Activated CD8-positive, alpha-beta T cell treated with anti-CD3 and anti-CD28 coated beads for 36 hours (primary cell): ENCODE data around the gene PGS1. TPM values are rescaled to one million over a fixed set of nuclear protein-coding genes. Genes with fewer than 3 reads are reported as not detected.

ENCODE experiments used
- ATAC-seq: fragments of 200-7000 bp; cut with Tn5 transposase; one replicate; pipeline ENCODE4 v1.10.0; 2021; ENCODE audit warnings: mild to moderate bottlenecking, moderate library complexity
- CTCF ChIA-PET: fragments of 350-600 bp; sonication (Branson Sonifier 250); formaldehyde crosslinking; loops from one replicate; lab custom pipeline; 2021; ENCODE audit warnings: antibody characterized with exemption; lab: Charles Lee
- POLR2A ChIA-PET: fragments of 350-600 bp; sonication (Branson Sonifier 250); formaldehyde crosslinking; loops from one replicate; lab custom pipeline; 2021; ENCODE audit warnings: antibody characterized with exemption; lab: Charles Lee
- DNase-seq: peaks from one replicate; pipeline ENCODE4 v3.0.0-alpha.2; 2020
- H3K27ac Mint-ChIP-seq: one replicate; pipeline ENCODE4 v1.8.0; 2021; ENCODE audit warnings: mild to moderate bottlenecking, mixed read lengths
- H3K27me3 Mint-ChIP-seq: one replicate; pipeline ENCODE4 v1.8.0; 2021; ENCODE audit warnings: mixed read lengths
- H3K36me3 Mint-ChIP-seq: one replicate; pipeline ENCODE4 v1.8.0; 2021; ENCODE audit warnings: low read depth, mixed read lengths
- H3K4me1 Mint-ChIP-seq: one replicate; pipeline ENCODE4 v1.8.0; 2021; ENCODE audit warnings: low read depth, mixed read lengths
- H3K4me3 Mint-ChIP-seq: one replicate; pipeline ENCODE4 v1.8.0; 2021; ENCODE audit warnings: mild to moderate bottlenecking, moderate library complexity, mixed read lengths
- H3K9me3 Mint-ChIP-seq: one replicate; pipeline ENCODE4 v1.8.0; 2021; ENCODE audit warnings: mixed read lengths
- CTCF ChIP-seq: fragments of 200-600 bp; IDR thresholded peaks from one replicate; pipeline ENCODE4 v1.8.0; 2022; ENCODE audit warnings: antibody characterized with exemption, mild to moderate bottlenecking
- intact Hi-C: fragments of 100-400 bp; cut with micrococcal nuclease; formaldehyde crosslinking; loops from one replicate; pipeline ENCODE4 v1.10.0; 2022
- total RNA-seq, 2 experiments: library from RNA; stranded (reverse); gene quantifications; one replicate each; pipeline ENCODE4 v1.2.3, GENCODE V29; 2021

The PGS1 gene
- total RNA-seq, 2 experiments from 2014 or later: 42.1 to 43.3 TPM

- CTCF ChIA-PET: no interaction called here
- ATAC-seq (no peak), DNase-seq (no peak)
- Mint-ChIP-seq H3K36me3 (peaks cover 65% of the 10 kb centered on the region), H3K27ac (no peak overlapping the region), H3K27me3 (no peaks in the 10 kb centered on the region), H3K4me1 (peaks cover 13% of the 10 kb centered on the region), H3K9me3 (no peaks in the 10 kb centered on the region), H3K4me3 (no peak overlapping the region)
- POLR2A ChIA-PET: interaction anchor here (0.7 kb wide), 1 partner anchor 19 kb away, joined by 3 read pairs; no protein-coding TSS in a partner anchor
- intact Hi-C loops: no loop called here
- no peak for TF ChIP-seq CTCF
These were observed 16.7 kb downstream of the PGS1 start for GRCh38 chr17:78395155-78395554.

- intact Hi-C loops: no loop called here
- ChIA-PET CTCF (interaction anchor here (1.1 to 1.3 kb wide), 2 partner anchors 16 to 25 kb away, joined by 3 to 6 read pairs; no protein-coding TSS in a partner anchor), POLR2A (interaction anchor here (0.9 to 1.1 kb wide), 3 partner anchors 14 to 18 kb away, joined by 3 to 5 read pairs (median 3); no protein-coding TSS in a partner anchor)
- peak overlapping the region; percentile 8 for H3K27ac Mint-ChIP-seq
- no peak for TF ChIP-seq CTCF
- DNase-seq: no peak
- H3K4me3 Mint-ChIP-seq: no peak overlapping the region
- peaks cover 4% of the 10 kb centered on the region for H3K4me1 Mint-ChIP-seq
- peaks cover 70% of the 10 kb centered on the region for H3K36me3 Mint-ChIP-seq
- no peaks in the 10 kb centered on the region for H3K27me3 Mint-ChIP-seq
- no peak for ATAC-seq
- no peaks in the 10 kb centered on the region for H3K9me3 Mint-ChIP-seq
These were observed 18.2 kb downstream of the PGS1 start for GRCh38 chr17:78396441-78397337.

DNA sequence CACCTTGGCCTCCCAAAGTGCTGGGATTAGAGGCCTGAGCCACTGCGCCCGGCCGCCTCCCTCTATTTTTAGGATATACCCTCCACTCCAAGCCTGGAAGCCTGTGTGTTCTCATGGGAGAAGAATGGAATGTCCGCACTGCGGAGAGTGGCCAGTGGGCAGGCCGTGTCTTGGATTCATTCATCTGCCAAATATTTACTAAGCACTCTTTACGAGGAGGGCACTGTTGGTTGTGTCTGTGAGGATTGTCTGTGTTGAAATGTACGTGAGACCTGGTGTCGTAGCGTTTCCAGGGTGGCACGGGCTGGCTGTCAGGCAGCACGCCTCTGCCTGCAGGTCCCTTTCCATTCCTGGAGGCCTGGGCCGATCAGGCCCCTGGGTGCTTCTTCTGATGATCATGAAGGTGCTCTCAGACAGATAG, 19.2 kb downstream of the PGS1 start:
- Mint-ChIP-seq H3K4me1 (no peaks in the 10 kb centered on the region), H3K36me3 (peaks cover 71% of the 10 kb centered on the region), H3K4me3 (no peak overlapping the region), H3K9me3 (no peaks in the 10 kb centered on the region), H3K27me3 (no peaks in the 10 kb centered on the region), H3K27ac (peak overlapping the region; percentile 34)
- ChIA-PET POLR2A (interaction anchor here (1.1 kb wide), 1 partner anchor 19 kb away, joined by 3 read pairs; no protein-coding TSS in a partner anchor), CTCF (no interaction called here)
- ATAC-seq: no peak
- TF ChIP-seq CTCF: no peak
- DNase-seq: no peak
- intact Hi-C loops: no loop called here

DNA sequence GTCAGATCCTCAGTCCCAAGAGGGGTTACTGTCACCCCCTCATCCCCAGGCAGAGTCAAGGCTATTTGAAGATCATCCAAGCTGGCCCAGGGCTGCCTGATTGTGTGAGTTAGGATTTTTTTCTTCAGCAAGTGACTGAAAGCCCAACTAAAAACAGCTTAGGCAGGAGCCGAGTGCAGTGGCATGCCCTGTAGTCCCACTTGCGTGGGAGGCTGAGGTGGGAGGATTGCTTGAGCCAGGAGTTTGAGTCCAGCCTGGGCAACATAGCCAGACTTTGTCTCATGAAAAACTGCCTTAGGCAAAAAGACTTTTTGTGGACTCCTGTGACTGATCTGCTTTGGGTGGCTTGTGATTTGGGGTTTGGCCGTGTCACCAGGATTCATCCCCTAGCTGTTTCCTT, 19.9 kb downstream of the PGS1 start:
- ATAC-seq (no peak), DNase-seq (no peak)
- POLR2A ChIA-PET: no interaction called here
- intact Hi-C loops: no loop called here
- CTCF ChIA-PET: no interaction called here
- Mint-ChIP-seq H3K36me3 (peaks cover 73% of the 10 kb centered on the region), H3K4me3 (no peak overlapping the region), H3K27ac (peak overlapping the region; percentile 34), H3K9me3 (no peaks in the 10 kb centered on the region), H3K27me3 (no peaks in the 10 kb centered on the region), H3K4me1 (no peaks in the 10 kb centered on the region)
- TF ChIP-seq CTCF: no peak
